Measurements from ENCODE around the gene PI4KB. TPM values are rescaled to one million over a fixed set of nuclear protein-coding genes. Genes with fewer than 3 reads are reported as not detected.

PI4KB gene
- total and polyA plus RNA-seq, 2 of the 13 experiments (the other 11 are each of a cell fraction or from before 2014, with no cell fraction given): 19.5 to 29.3 TPM

- TF ChIP-seq PRDM10 (CRISPR knock-in tag; IDR thresholded peaks at IDR 0.05; ENCODE audit: low read depth) (no peak), KDM2A (CRISPR knock-in tag; IDR thresholded peaks at IDR 0.05; ENCODE audit: borderline replicate concordance, low read depth) (peak; percentile 58), MED1 (CRISPR knock-in tag; IDR thresholded peaks at IDR 0.05) (peak; percentile 44), HNF1B (CRISPR knock-in tag; IDR thresholded peaks at IDR 0.05) (peak; percentile 55; the same call in 1 of the 2 replicates), RFX5 (IDR thresholded peaks at IDR 0.05; ENCODE audit: low read depth, low read length) (no peak), RNF2 (conservative IDR thresholded peaks at IDR 0.05; ENCODE audit: low read depth) (peak; percentile 80), ZNF563 (CRISPR knock-in tag; IDR thresholded peaks at IDR 0.05) (peak; percentile 60), HMGXB4 (CRISPR knock-in tag; IDR thresholded peaks at IDR 0.05; ENCODE audit: borderline replicate concordance in 1 of 2, low read depth in 1 of 2) (peak in 1 of 2 experiments; percentile 54; a peak in 1 of 4 replicates), CSRNP1 (CRISPR knock-in tag; IDR thresholded peaks at IDR 0.05) (no peak), POLR2A (IDR thresholded peaks at IDR 0.05; ENCODE audit: insufficient read depth in 1 of 2, low read depth in 2 of 2, low read length in 2 of 2) (peak; percentile 91 to 96), CENPBD1 (CRISPR knock-in tag; IDR thresholded peaks at IDR 0.05; ENCODE audit: borderline replicate concordance, low read depth) (no peak), NPAS2 (CRISPR knock-in tag; IDR thresholded peaks at IDR 0.05; ENCODE audit: borderline replicate concordance) (no peak), ZNF543 (CRISPR knock-in tag; IDR thresholded peaks at IDR 0.05) (no peak), GFI1 (CRISPR knock-in tag; IDR thresholded peaks at IDR 0.05; ENCODE audit: borderline replicate concordance) (peak; percentile 54; the same call in 1 of the 2 replicates), SAFB2 (CRISPR knock-in tag; IDR thresholded peaks at IDR 0.05; ENCODE audit: borderline replicate concordance, low read depth) (no peak; the same call in 1 of the 2 replicates), ZNF772 (CRISPR knock-in tag; IDR thresholded peaks at IDR 0.05) (peak; percentile 67; the same call in 1 of the 2 replicates), SSRP1 (CRISPR knock-in tag; IDR thresholded peaks at IDR 0.05) (0 out of 2 replicates have a peak, but pooled peaks have one; percentile 44)
Measured at GRCh38 chr1:151254217-151255213, 72.7 kb downstream of the PI4KB start, which contains the start of gene PSMD4 (continued).

Data from HepG2 (cell line).